H1 (cell line): ENCODE measurements around the gene ADAMTS17. TPM values are rescaled to one million over a fixed set of nuclear protein-coding genes. Genes with fewer than 3 reads are reported as not detected.

Source experiments
- CTCF ChIA-PET: fragments of 300-600 bp; sonication (Branson Sonifier 250); formaldehyde crosslinking; loops from one replicate; lab custom pipeline; 2021; ENCODE audit not compliant: partially characterized antibody; lab: Charles Lee
- POLR2A ChIA-PET: fragments of 300-600 bp; sonication (Branson Sonifier 250); formaldehyde crosslinking; loops from one replicate; lab custom pipeline; 2021; ENCODE audit warnings: inconsistent platforms; ENCODE audit not compliant: partially characterized antibody; lab: Charles Lee
- DNase-seq, 2 experiments: peaks; one replicate each; pipeline versions ENCODE4 v3.0.0 to v3.0.0-alpha.2; 2010 to 2022; ENCODE audit warnings: low spot score in 2 of 2, low read depth in 1 of 2, mixed read lengths in 1 of 2
- FAIRE-seq: peaks from 2 replicates; lab custom pipeline; 2011; peaks lifted over from hg19 to GRCh38; lab: Jason Lieb, UNC
- H2AFZ ChIP-seq: 2 replicates; pipeline ENCODE4 v1.8.1; 2012; ENCODE audit warnings: low read length, inconsistent platforms
- H2AK5ac ChIP-seq: 2 replicates; pipeline ENCODE4 v1.6.1; 2013; ENCODE audit warnings: low read depth, low read length
- H2BK120ac ChIP-seq: replicated peaks from 2 replicates; pipeline ENCODE3; 2013; ENCODE audit warnings: low read depth, low read length, inconsistent platforms
- H2BK12ac ChIP-seq: 2 replicates; pipeline ENCODE4 v1.6.1; 2013; ENCODE audit warnings: low read depth, low read length
- H2BK15ac ChIP-seq: 2 replicates; pipeline ENCODE4 v1.6.1; 2013; ENCODE audit warnings: low read length
- H2BK20ac ChIP-seq: 2 replicates; pipeline ENCODE4 v1.6.1; 2013; ENCODE audit warnings: low read length
- H2BK5ac ChIP-seq: 2 replicates; pipeline ENCODE4 v1.6.1; 2013; ENCODE audit warnings: low read depth, low read length
- H3K14ac ChIP-seq: 2 replicates; pipeline ENCODE4 v1.6.1; 2013; ENCODE audit warnings: inconsistent platforms; ENCODE audit not compliant: insufficient read length
- H3K18ac ChIP-seq: 2 replicates; pipeline ENCODE4 v1.6.1; 2013; ENCODE audit warnings: low read length; ENCODE audit errors: extremely low read depth
- H3K23ac ChIP-seq: 2 replicates; pipeline ENCODE4 v1.6.1; 2013; ENCODE audit warnings: inconsistent platforms; ENCODE audit not compliant: insufficient read length
- H3K23me2 ChIP-seq: 2 replicates; pipeline ENCODE4 v1.6.1; 2013; ENCODE audit warnings: low read depth, low read length
- H3K27ac ChIP-seq: 2 replicates; pipeline ENCODE4 v1.6.1; 2011; ENCODE audit warnings: low read depth, low read length, inconsistent platforms
- H3K27me3 ChIP-seq, 4 experiments: replicated peaks in 1 of 4; 1 replicate in 1 of 4; 2 replicates in 3 of 4; pipeline versions ENCODE4 v1.6.1 to v1.8.1; 2011 to 2013; ENCODE audit warnings: low read length in 3 of 4, mild to moderate bottlenecking in 3 of 4, inconsistent platforms in 2 of 4, mixed read lengths in 2 of 4, moderate library complexity in 1 of 4; ENCODE audit not compliant: control insufficient read depth in 3 of 4, insufficient read depth in 3 of 4; ENCODE audit errors: extremely low read depth in 1 of 4
- H3K36me3 ChIP-seq, 4 experiments: 2 replicates each; pipeline versions ENCODE4 v1.6.1 to v1.8.1; 2011 to 2013; ENCODE audit warnings: mild to moderate bottlenecking in 4 of 4, low read length in 3 of 4, moderate library complexity in 2 of 4, control low read depth in 1 of 4, inconsistent platforms in 1 of 4; ENCODE audit not compliant: insufficient read depth in 4 of 4, control insufficient read depth in 2 of 4
- H3K4ac ChIP-seq: replicated peaks from 2 replicates; pipeline ENCODE3; 2013; ENCODE audit warnings: low read length, low read depth, mixed read lengths, inconsistent platforms; ENCODE audit not compliant: insufficient read length
- H3K4me1 ChIP-seq, 4 experiments: replicated peaks in 1 of 4; 1 replicate in 1 of 4; 2 replicates in 3 of 4; pipeline versions ENCODE4 v1.6.1 to v1.8.1; 2011 to 2013; ENCODE audit warnings: low read length in 3 of 4, inconsistent platforms in 2 of 4, mixed read lengths in 1 of 4; ENCODE audit not compliant: insufficient read depth in 4 of 4, control insufficient read depth in 3 of 4
- H3K4me2 ChIP-seq, 2 experiments: 2 replicates each; pipeline versions ENCODE4 v1.6.1 to v1.8.1; 2011 to 2013; ENCODE audit warnings: low read depth in 2 of 2, low read length in 2 of 2, control low read depth in 1 of 2, inconsistent platforms in 1 of 2, mild to moderate bottlenecking in 1 of 2; ENCODE audit not compliant: insufficient read depth in 1 of 2
- H3K4me3 ChIP-seq, 4 experiments: fragments of 200-600, 300-600 bp in 1 of 4; sonication (generic), shearing (Covaris generic), sonication (Bioruptor Twin) in 1 of 4; 2 replicates each; pipeline versions ENCODE4 v1.5.1 to v1.8.1; 2011 to 2016; ENCODE audit warnings: low read length in 4 of 4, low read depth in 3 of 4, control low read depth in 2 of 4, inconsistent platforms in 2 of 4, mild to moderate bottlenecking in 2 of 4, mixed read lengths in 1 of 4, moderate library complexity in 1 of 4; ENCODE audit not compliant: insufficient read depth in 2 of 4; ENCODE audit errors: extremely low read depth in 1 of 4
- H3K56ac ChIP-seq: replicated peaks from 2 replicates; pipeline ENCODE3; 2013; ENCODE audit warnings: low read depth, mild to moderate bottlenecking, mixed read lengths, low read length, inconsistent platforms; ENCODE audit not compliant: insufficient read length
- H3K79me1 ChIP-seq: 2 replicates; pipeline ENCODE4 v1.6.1; 2013; ENCODE audit warnings: low read depth, low read length, control low read depth
- H3K79me2 ChIP-seq, 2 experiments: 2 replicates each; pipeline versions ENCODE4 v1.6.1 to v1.8.1; 2012 to 2013; ENCODE audit warnings: low read length in 2 of 2, mild to moderate bottlenecking in 2 of 2, inconsistent platforms in 1 of 2; ENCODE audit not compliant: insufficient read depth in 2 of 2, control insufficient read depth in 1 of 2
- H3K9ac ChIP-seq, 4 experiments: replicated peaks in 1 of 4; 1 replicate in 1 of 4; 2 replicates in 3 of 4; pipeline versions ENCODE4 v1.6.1 to v1.8.1; 2011 to 2013; ENCODE audit warnings: low read depth in 3 of 4, low read length in 3 of 4, control low read depth in 2 of 4, mild to moderate bottlenecking in 2 of 4, moderate library complexity in 2 of 4, inconsistent platforms in 1 of 4; ENCODE audit errors: extremely low read depth in 1 of 4
- H3K9me3 ChIP-seq, 2 experiments: 2 replicates each; pipeline versions ENCODE4 v1.6.1 to v1.8.1; 2012 to 2013; ENCODE audit warnings: mild to moderate bottlenecking in 2 of 2, moderate library complexity in 2 of 2, control low read depth in 1 of 2, inconsistent platforms in 1 of 2, low read depth in 1 of 2, low read length in 1 of 2, mixed read lengths in 1 of 2; ENCODE audit not compliant: insufficient read depth in 2 of 2
- H4K20me1 ChIP-seq, 2 experiments: replicated peaks in 1 of 2; 2 replicates each; pipeline versions ENCODE3 to v1.8.1; 2011 to 2013; ENCODE audit warnings: inconsistent platforms in 2 of 2, low read length in 2 of 2, mild to moderate bottlenecking in 1 of 2; ENCODE audit not compliant: insufficient read depth in 2 of 2, control insufficient read depth in 1 of 2
- H4K5ac ChIP-seq: 2 replicates; pipeline ENCODE4 v1.6.1; 2013; ENCODE audit warnings: low read length, low read depth, mixed read lengths, inconsistent platforms; ENCODE audit not compliant: insufficient read length
- H4K8ac ChIP-seq: 2 replicates; pipeline ENCODE4 v1.8.0; 2013; ENCODE audit warnings: mild to moderate bottlenecking, moderate library complexity, low read length, inconsistent platforms; ENCODE audit not compliant: insufficient read depth; ENCODE audit errors: extremely low read depth
- H4K91ac ChIP-seq: replicated peaks from 2 replicates; pipeline ENCODE3; 2013; ENCODE audit warnings: low read length, mixed read lengths, inconsistent platforms; ENCODE audit not compliant: insufficient read length
- CBX5 ChIP-seq: fragments of 300-800, 300-1000 bp; sonication (generic); IDR thresholded peaks from 2 replicates; pipeline ENCODE4 v1.7.1; 2016; ENCODE audit warnings: antibody characterized with exemption, low read length, low read depth
- PHF8 ChIP-seq: fragments of 200-600 bp; sonication (generic); conservative IDR thresholded peaks from 2 replicates; pipeline ENCODE4 v1.7.1; 2012; ENCODE audit warnings: low read depth, mild to moderate bottlenecking, inconsistent platforms, low read length, moderate library complexity
- WGBS, 2 experiments: shearing (Covaris generic) in 1 of 2; methylation state at CpG; one replicate each; pipeline versions ENCODE4 v1.1.6 to v1.1.7; 2013 to 2015; ENCODE audit warnings: low lambda C conversion rate in 2 of 2, mixed read lengths in 2 of 2, inconsistent platforms in 1 of 2, low coverage in 1 of 2, missing lambda C conversion rate in 1 of 2; ENCODE audit not compliant: insufficient replicate concordance in 2 of 2, insufficient coverage in 1 of 2, insufficient read length in 1 of 2; ENCODE audit errors: extremely low coverage in 1 of 2, missing lambda C conversion rate in 1 of 2; 5-methylcytosine and 5-hydroxymethylcytosine counted together
- polyA plus RNA-seq, 7 experiments: library from polyadenylated mRNA; depleted of rRNA in 3 of 7; stranded (reverse) in 5 of 7; unstranded in 2 of 7; fragments of >200 nt in 5 of 7; fragments of 200-250 nt in 2 of 7; gene quantifications; 1 replicate in 5 of 7; 2 replicates in 1 of 7; 4 replicates in 1 of 7; pipeline versions ENCODE4 v1.2.1 to v1.2.3, GENCODE V29; 2011 to 2013; ENCODE audit warnings: missing spikeins in 2 of 7, mixed read lengths in 2 of 7
- total RNA-seq: library from RNA; stranded (reverse); fragmentation: NEBNext Ultra II Directional; extraction: Animal tissue kit (Norgen Biotek cat#: 25700); gene quantifications from 2 replicates; pipeline ENCODE4 v1.2.1, GENCODE V29; 2021

The ADAMTS17 gene
- total and polyA plus RNA-seq, 2 of the 8 experiments (the other 6 are each of a cell fraction or from before 2014, with no cell fraction given): 0.51 to 1.7 TPM

- 92% methylated on average over 18 of the region's 18 CpGs; no CpG with 5 or more reads in 1 of the 2 experiments for WGBS, 2 experiments
- DNase-seq (peak in 1 of 2 experiments; percentile 37), FAIRE-seq (no peak)
- H3K4ac ChIP-seq: no peak overlapping the region
- no peak overlapping the region for H3K4me3 ChIP-seq
- ChIA-PET CTCF (interaction anchor here (0.7 to 2.2 kb wide), 2 partner anchors 137 to 141 kb away, joined by 3 to 8 read pairs; no protein-coding TSS in a partner anchor), POLR2A (no interaction called here)
- no peak overlapping the region for H4K5ac ChIP-seq
- H2BK12ac ChIP-seq: no peak overlapping the region
- H3K9me3 ChIP-seq: no peaks in the 10 kb centered on the region
- no peak overlapping the region for H3K23ac ChIP-seq
- H3K9ac ChIP-seq: no peak overlapping the region
- no peak overlapping the region for H3K4me2 ChIP-seq
- no peaks in the 10 kb centered on the region for H3K79me2 ChIP-seq
- no peaks in the 10 kb centered on the region for H3K23me2 ChIP-seq
- H2BK15ac ChIP-seq: no peak overlapping the region
- no peak overlapping the region for H3K14ac ChIP-seq
- no peak overlapping the region for H2AK5ac ChIP-seq
- no peak overlapping the region for H4K91ac ChIP-seq
- no peak overlapping the region for H2AFZ ChIP-seq
- TF ChIP-seq CBX5: no peak
- no peak for TF ChIP-seq PHF8
- no peaks in the 10 kb centered on the region for H4K20me1 ChIP-seq
- no peak overlapping the region; the same call in 1 of the 2 replicates for H4K8ac ChIP-seq
- H3K4me1 ChIP-seq: peaks cover 0 to 11% (median 3%) of the 10 kb centered on the region in 4 experiments; a peak in 5 of 7 replicates
- H2BK20ac ChIP-seq: no peak overlapping the region
- H3K27me3 ChIP-seq: no peaks in the 10 kb centered on the region
- H3K27ac ChIP-seq: no peak overlapping the region
- H3K79me1 ChIP-seq: no peaks in the 10 kb centered on the region
- no peak overlapping the region for H3K56ac ChIP-seq
- H2BK5ac ChIP-seq: no peak overlapping the region
- no peak overlapping the region for H2BK120ac ChIP-seq
- H3K36me3 ChIP-seq: no peaks in the 10 kb centered on the region
- H3K18ac ChIP-seq: no peak overlapping the region
These were observed 140.1 kb downstream of the ADAMTS17 start for GRCh38 chr15:100201376-100202280.
